Stimulated activated CD8-positive, alpha-beta memory T cell treated with anti-CD3 and anti-CD28 coated beads, Interleukin-7, amount 100 ng/mL, for 4 hours (primary cell): ENCODE measurements around the gene SCN4A.
"Not testable (repeated sequence)": the region's sequence is repeated elsewhere in the genome, so short reads cannot be mapped to it uniquely, and the experiment has no call there.

Experiments used
- DNase-seq, 2 donors: peaks; one replicate each; pipeline ENCODE4 v3.0.0-alpha.2; 2020; ENCODE audit warnings: low read depth in 2 of 2

SCN4A gene

GRCh38 chr17:63934183-63935112, 38.3 kb downstream of the SCN4A start:
- no peak for DNase-seq

- no peak for DNase-seq
Measured at GRCh38 chr17:63933598-63933997, 39.1 kb downstream of the SCN4A start.

- DNase-seq, result no peak
Measured at GRCh38 chr17:63932721-63933120, 40.0 kb downstream of the SCN4A start.

GRCh38 chr17:63931981-63932561, 40.6 kb downstream of the SCN4A start, which contains the start of gene CD79B:
TSS of gene CD79B (minus strand) at chr17:63932331. CDS start at chr17:63932261, 70 bp downstream.
- DNase-seq, result no peak

GRCh38 chr17:63930951-63931575, 41.7 kb downstream of the SCN4A start:
- DNase-seq, result peak; percentile 19 to 52

GRCh38 chr17:63929860-63930766, 42.6 kb downstream of the SCN4A start:
- no peak for DNase-seq

- DNase-seq, result no peak
Measured at GRCh38 chr17:63928966-63929695, 43.6 kb downstream of the SCN4A start.

GRCh38 chr17:63928172-63928666, 44.5 kb downstream of the SCN4A start:
- no peak for DNase-seq

- DNase-seq, result no peak
Measured at GRCh38 chr17:63927464-63928171, 45.1 kb downstream of the SCN4A start.

GRCh38 chr17:63926164-63926563, 46.6 kb downstream of the SCN4A start:
- DNase-seq, result no peak

GRCh38 chr17:63925615-63926014, 47.1 kb downstream of the SCN4A start:
- DNase-seq, result no peak

- not testable (repeated sequence) for DNase-seq
Measured at GRCh38 chr17:63922402-63922801, 50.3 kb downstream of the SCN4A start.

GRCh38 chr17:63920779-63921178, 51.9 kb downstream of the SCN4A start:
- not testable (repeated sequence) for DNase-seq

- not testable (repeated sequence) for DNase-seq
Measured at GRCh38 chr17:63920050-63920449, 52.7 kb downstream of the SCN4A start.

GRCh38 chr17:63919311-63919723, 53.4 kb downstream of the SCN4A start:
- peak; percentile 50 to 57 for DNase-seq

- not testable (repeated sequence) for DNase-seq
Measured at GRCh38 chr17:63918789-63919305, 53.9 kb downstream of the SCN4A start, which contains the start of gene GH1. TSS of gene GH1 (minus strand) at chr17:63918839. CDS start at chr17:63918776, 63 bp downstream.

- no peak for DNase-seq
Measured at GRCh38 chr17:63918305-63918704, 54.4 kb downstream of the SCN4A start.

- no peak for DNase-seq
Measured at GRCh38 chr17:63917646-63918045, 55.1 kb downstream of the SCN4A start.

- DNase-seq, result not testable (repeated sequence)
Measured at GRCh38 chr17:63917206-63917605, 55.5 kb downstream of the SCN4A start.
